NCI-H345 (cell line): Measurements from ENCODE around the gene CHST11.

Experiments used
- DNase-seq: peaks from one replicate; lab custom pipeline; 2025; lab: John Stamatoyannopoulos, UW

CHST11 gene

GRCh38 chr12:104809251-104809650 is 352.5 kb downstream of the CHST11 start:
- no peak for DNase-seq

DNA sequence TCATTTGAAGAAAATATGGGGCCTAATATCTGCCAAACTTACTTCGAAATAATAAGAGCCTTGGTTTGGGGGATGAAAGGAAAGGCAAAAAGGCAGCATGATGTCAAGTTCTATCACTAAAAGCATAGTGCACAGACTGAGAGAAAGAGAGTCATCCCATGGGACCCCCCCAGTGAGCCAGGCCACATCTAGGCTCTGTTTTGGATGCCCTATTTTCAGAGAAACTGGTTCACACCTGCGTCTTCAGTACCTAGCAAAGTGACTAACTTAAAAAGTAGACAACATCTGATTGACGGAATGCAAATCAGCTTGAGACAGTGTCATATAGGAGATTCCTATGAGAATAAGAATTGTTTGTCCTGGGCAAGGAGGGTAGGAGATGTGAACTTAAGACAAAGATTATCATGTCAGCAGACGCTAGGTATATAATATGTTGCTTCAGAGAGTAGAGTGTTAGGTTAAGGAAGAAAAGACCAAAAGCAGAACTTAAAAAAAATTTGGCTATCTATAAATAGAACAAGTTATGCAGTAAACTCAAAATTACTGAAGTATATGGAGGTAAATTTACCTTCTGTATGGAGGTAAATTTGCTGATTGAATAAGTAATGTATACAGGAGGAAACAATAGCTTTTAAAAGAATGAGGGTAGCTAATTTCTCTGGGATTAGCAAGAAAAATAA is 353.1 kb downstream of the CHST11 start:
- no peak for DNase-seq
